ENCODE measurements around the gene WDFY1. TPM values are rescaled to one million over a fixed set of nuclear protein-coding genes. Genes with fewer than 3 reads are reported as not detected.

The WDFY1 gene
- total and polyA plus RNA-seq, 9 donors, result 24.7 to 39.5 (median 27.5) TPM

Other genes with a start within 250 kb of the WDFY1 start
- gene AP1S3, start 107.8 kb downstream of the WDFY1 start, total RNA-seq, result 0.31 TPM
- gene AP1S3, start 107.8 kb downstream of the WDFY1 start, polyA plus RNA-seq (ENCODE audit: insufficient read depth in 1 of 8, insufficient read length in 8 of 8, low replicate concordance in 1 of 8), result 1 to 10 TPM in 1 of 8 donors, under 1 TPM in 7; 0.35 to 1.0 (median 0.82) TPM
- gene MRPL44, start 12.1 kb upstream of the WDFY1 start, total RNA-seq, result 30.9 TPM
- gene MRPL44, start 12.1 kb upstream of the WDFY1 start, polyA plus RNA-seq (ENCODE audit: insufficient read depth in 1 of 8, insufficient read length in 8 of 8, low replicate concordance in 1 of 8), result 10 to 100 TPM; 25.2 to 28.0 (median 26.2) TPM
- gene SERPINE2, start 94.0 kb upstream of the WDFY1 start, total RNA-seq, result 59.6 TPM
- 100 to 1,000 TPM in 7 of 8 donors, 10 to 100 TPM in 1; 90.7 to 136 (median 122) TPM for gene SERPINE2, start 94.0 kb upstream of the WDFY1 start, polyA plus RNA-seq (ENCODE audit: insufficient read depth in 1 of 8, insufficient read length in 8 of 8, low replicate concordance in 1 of 8)

Measured in muscle of leg (tissue), 9 donors.